Ishikawa (cell line): ENCODE results near the gene ZER1.

Experiments
- CEBPB ChIP-seq: IDR thresholded peaks from 2 replicates; pipeline ENCODE4 v1.6.1; 2012
- CREB1 ChIP-seq: IDR thresholded peaks from 2 replicates; pipeline ENCODE4 v1.6.1; 2012; ENCODE audit warnings: low read depth
- EGR1 ChIP-seq: IDR thresholded peaks from 2 replicates; pipeline ENCODE4 v1.6.1; 2012
- EP300 ChIP-seq: IDR thresholded peaks from 2 replicates; pipeline ENCODE4 v1.6.1; 2012; ENCODE audit warnings: borderline replicate concordance
- MAX ChIP-seq: IDR thresholded peaks from 2 replicates; pipeline ENCODE4 v1.6.1; 2012
- TAF1 ChIP-seq: IDR thresholded peaks from 2 replicates; pipeline ENCODE4 v1.6.1; 2012; ENCODE audit warnings: low read depth, mild to moderate bottlenecking
- TEAD4 ChIP-seq: IDR thresholded peaks from 2 replicates; pipeline ENCODE4 v1.6.1; 2012
- ZBTB7A ChIP-seq: IDR thresholded peaks from 2 replicates; pipeline ENCODE4 v1.6.1; 2012; ENCODE audit warnings: low read depth
- TF ChIP-seq, protein P1 (sequence below): IDR thresholded peaks from 2 replicates; pipeline ENCODE4 v1.6.1; 2012

ZER1 gene

GRCh38 chr9:128683340-128684064 is 88.2 kb downstream of the ZER1 start:
- TF ChIP-seq TEAD4 (peak; percentile 58; the same call in 1 of the 2 replicates), MAX (peak; percentile 93), CREB1 (no peak), TAF1 (no peak; the same call in 1 of the 2 replicates), EP300 (no peak), EGR1 (no peak), ZBTB7A (peak; percentile 60; the same call in 1 of the 2 replicates), CEBPB (peak; percentile 66; the same call in 1 of the 2 replicates)
- TF ChIP-seq, protein P1, sequence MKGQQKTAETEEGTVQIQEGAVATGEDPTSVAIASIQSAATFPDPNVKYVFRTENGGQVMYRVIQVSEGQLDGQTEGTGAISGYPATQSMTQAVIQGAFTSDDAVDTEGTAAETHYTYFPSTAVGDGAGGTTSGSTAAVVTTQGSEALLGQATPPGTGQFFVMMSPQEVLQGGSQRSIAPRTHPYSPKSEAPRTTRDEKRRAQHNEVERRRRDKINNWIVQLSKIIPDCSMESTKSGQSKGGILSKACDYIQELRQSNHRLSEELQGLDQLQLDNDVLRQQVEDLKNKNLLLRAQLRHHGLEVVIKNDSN, result peak; percentile 47; the same call in 1 of the 2 replicates
